H7 (cell line): ENCODE measurements around the gene CHAC1. TPM values are rescaled to one million over a fixed set of nuclear protein-coding genes. Genes with fewer than 3 reads are reported as not detected.

Source experiments
- DNase-seq: peaks from one replicate; pipeline ENCODE4 v3.0.0; 2012
- H3K27me3 ChIP-seq: 2 replicates; pipeline ENCODE4 v1.6.0; 2011; ENCODE audit warnings: mild to moderate bottlenecking, low read length; ENCODE audit not compliant: control insufficient read depth, insufficient read depth
- H3K36me3 ChIP-seq: replicated peaks from 2 replicates; pipeline ENCODE4 v1.5.1; 2011; ENCODE audit warnings: low read length; ENCODE audit not compliant: control insufficient read depth, insufficient read depth
- H3K4me3 ChIP-seq: 2 replicates; pipeline ENCODE4 v1.5.1; 2011; ENCODE audit warnings: low read depth, mild to moderate bottlenecking, control low read depth, low read length, moderate library complexity; ENCODE audit not compliant: insufficient read depth
- total RNA-seq: library from RNA; depleted of rRNA; stranded (reverse); fragments of >200 nt; shearing (Covaris generic); gene quantifications from 2 replicates; pipeline ENCODE4 v1.2.3, GENCODE V29; 2014

CHAC1 gene
- total RNA-seq, 1 experiment from 2014 or later = 39.7 TPM

DNA sequence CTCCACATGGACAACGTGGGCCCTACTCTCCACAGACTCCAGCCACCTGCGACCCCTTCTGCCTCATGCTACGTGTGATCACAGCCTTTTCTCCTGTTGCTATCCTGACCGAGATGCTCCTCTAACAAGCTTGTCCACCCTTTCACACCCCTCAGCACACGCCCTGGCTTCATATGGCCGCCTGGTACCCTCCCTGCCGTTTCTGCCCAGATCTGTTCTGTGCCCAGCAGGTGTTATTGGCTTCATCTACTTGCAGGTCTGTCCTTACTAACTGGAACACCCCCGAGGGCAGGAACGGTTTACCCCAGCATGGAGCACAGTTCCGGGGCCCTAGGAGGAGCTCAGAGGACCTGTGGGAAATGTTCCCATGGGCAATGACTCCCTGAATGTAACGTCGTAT, 9.9 kb downstream of the CHAC1 start:
- no peak for DNase-seq
- Histone ChIP-seq H3K36me3 (no peaks in the 10 kb centered on the region), H3K27me3 (no peaks in the 10 kb centered on the region), H3K4me3 (no peak overlapping the region)

DNA sequence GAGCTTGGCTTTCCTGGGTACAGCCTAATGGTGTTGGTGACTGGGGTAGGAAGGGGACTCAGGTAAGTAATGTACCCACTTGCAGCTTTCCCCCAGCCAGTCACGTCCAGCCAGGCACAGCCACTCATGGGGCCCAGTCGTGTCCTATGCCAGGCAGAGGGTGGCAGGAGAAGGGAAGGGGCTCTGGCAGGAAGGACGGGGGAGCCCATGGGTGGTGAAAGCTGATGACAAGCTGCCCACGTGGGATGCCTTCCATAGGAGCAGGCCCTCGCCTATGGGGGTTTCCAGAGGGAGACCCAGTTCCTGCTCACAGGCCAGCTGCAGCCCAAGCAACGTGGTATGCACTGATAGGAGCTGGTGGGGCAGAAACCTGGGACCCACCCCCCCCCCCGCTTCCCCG, 10.7 kb downstream of the CHAC1 start:
- no peak for DNase-seq
- Histone ChIP-seq H3K4me3 (no peak overlapping the region), H3K36me3 (no peaks in the 10 kb centered on the region), H3K27me3 (no peaks in the 10 kb centered on the region)

- H3K36me3 ChIP-seq = no peaks in the 10 kb centered on the region
- no peak for DNase-seq
- no peak overlapping the region for H3K4me3 ChIP-seq
- H3K27me3 ChIP-seq = no peaks in the 10 kb centered on the region
Observed at GRCh38 chr15:40964634-40965033, 11.4 kb downstream of the CHAC1 start.

DNA sequence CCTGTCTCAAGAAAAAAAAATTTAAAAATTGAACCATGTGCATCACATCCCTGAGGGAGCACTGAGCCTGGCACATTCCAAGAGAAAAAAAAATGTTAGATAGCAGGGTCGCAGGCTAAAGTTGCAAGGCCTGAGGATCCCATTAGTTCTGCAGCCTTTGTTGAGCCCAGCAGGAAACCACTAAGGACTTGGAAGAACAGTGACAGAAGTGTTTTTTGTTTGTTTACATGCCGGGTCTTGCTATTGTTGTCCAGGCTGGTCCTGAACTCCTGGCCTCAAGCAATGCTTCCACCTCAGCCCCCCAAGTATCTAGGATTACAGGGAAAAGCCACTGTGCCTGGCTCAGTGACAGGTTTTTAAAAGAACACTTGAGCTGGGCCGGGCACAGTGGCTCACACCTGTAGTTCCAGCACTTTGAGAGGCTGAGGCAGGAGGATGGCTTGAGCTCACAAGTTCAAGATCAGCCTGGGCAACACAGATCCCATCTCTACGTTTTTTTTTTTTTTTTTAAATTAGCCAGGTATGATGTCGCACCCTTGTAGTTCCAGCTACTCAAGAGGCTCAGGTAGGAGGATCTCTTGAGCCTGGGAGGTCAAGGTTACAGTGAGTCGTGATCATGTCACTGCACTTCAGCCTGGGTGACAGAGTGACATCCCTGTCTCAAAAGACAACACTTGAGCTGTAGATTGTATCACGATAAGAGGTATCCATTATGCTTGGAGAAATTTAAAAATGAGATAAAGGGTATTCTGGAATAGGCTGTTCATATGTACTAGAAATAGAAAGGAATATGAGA, 15.2 kb downstream of the CHAC1 start:
- no peaks in the 10 kb centered on the region for H3K36me3 ChIP-seq
- H3K27me3 ChIP-seq = no peaks in the 10 kb centered on the region
- DNase-seq = peak; percentile 61

GRCh38 chr15:40969363-40969762, 16.1 kb downstream of the CHAC1 start:
- no peak for DNase-seq
- Histone ChIP-seq H3K36me3 (no peaks in the 10 kb centered on the region), H3K4me3 (no peak overlapping the region), H3K27me3 (no peaks in the 10 kb centered on the region)

More for the DNA sequence above, 15.2 kb downstream of the CHAC1 start:
- no peak overlapping the region for H3K4me3 ChIP-seq

GRCh38 chr15:40974879-40975278, 21.6 kb downstream of the CHAC1 start:
- H3K27me3 ChIP-seq = no peaks in the 10 kb centered on the region
- DNase-seq = no peak

DNA sequence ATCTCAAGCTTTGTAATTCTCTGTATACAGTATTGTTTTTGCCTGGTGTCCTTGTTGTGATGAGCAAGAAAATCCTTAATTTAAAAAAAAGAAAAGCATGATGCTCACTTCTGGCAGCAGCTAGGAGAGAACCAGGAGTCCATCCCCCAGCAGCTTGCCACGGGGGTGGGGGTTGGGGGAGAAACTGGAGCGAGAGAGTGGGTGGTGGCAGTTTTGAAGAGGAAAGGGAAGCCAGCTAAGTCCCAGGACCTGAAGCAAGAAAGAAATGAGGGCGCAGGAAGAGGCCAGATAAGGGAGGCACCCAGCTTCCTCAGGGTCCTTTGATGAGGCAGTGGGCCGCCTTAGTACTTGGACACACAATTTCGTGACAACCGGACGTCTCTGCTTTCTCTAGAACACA, 23.5 kb downstream of the CHAC1 start:
- DNase-seq = no peak
- H3K4me3 ChIP-seq = no peak overlapping the region
- H3K27me3 ChIP-seq = no peaks in the 10 kb centered on the region
- peaks cover 15% of the 10 kb centered on the region for H3K36me3 ChIP-seq

More at GRCh38 chr15:40974879-40975278, 21.6 kb downstream of the CHAC1 start:
- Histone ChIP-seq H3K36me3 (peaks cover 7% of the 10 kb centered on the region), H3K4me3 (no peak overlapping the region)

DNA sequence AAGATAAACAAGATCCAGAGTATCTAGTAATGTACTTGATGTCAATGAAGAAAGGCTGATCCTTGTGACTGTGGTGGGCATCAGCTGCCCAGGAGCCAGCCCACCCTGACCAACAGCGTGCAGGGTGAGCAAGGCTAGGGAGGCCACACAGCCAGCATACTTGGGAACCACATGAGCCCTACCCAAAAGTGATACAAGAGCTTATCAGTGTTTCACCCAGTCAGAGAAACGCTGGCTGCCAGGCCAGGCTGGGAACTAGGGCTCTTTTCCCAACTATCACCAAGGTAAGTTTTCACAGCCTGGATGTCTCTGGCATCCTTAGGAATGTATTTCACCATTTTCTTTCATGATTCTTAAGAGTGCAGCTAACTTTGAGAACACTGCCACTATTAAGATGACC, 24.9 kb downstream of the CHAC1 start:
- no peak for DNase-seq

DNA sequence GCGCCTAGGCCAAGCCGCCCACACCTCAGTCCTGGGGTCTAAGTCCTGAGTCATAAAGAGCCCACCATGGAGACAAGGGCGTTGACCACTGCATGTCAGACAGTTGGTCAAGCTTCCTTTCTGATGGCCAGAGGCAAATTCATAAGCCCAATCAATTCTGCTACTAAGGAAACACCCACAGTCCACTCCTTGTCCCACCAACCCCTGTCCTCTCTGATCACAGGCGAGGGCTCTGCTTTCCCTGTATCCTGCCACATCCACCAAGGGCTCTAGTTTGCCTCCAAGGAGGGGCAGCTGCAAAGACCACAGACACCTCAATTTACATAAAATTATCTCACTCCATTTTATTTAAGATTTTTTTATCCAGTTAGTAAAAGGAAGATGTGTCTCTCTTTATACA, 25.3 kb downstream of the CHAC1 start:
- no peak overlapping the region for H3K4me3 ChIP-seq
- H3K27me3 ChIP-seq = no peaks in the 10 kb centered on the region
- no peak for DNase-seq
- H3K36me3 ChIP-seq = peaks cover 23% of the 10 kb centered on the region

More for the DNA sequence above, 24.9 kb downstream of the CHAC1 start:
- no peaks in the 10 kb centered on the region for H3K27me3 ChIP-seq
- peaks cover 22% of the 10 kb centered on the region for H3K36me3 ChIP-seq
- no peak overlapping the region for H3K4me3 ChIP-seq

DNA sequence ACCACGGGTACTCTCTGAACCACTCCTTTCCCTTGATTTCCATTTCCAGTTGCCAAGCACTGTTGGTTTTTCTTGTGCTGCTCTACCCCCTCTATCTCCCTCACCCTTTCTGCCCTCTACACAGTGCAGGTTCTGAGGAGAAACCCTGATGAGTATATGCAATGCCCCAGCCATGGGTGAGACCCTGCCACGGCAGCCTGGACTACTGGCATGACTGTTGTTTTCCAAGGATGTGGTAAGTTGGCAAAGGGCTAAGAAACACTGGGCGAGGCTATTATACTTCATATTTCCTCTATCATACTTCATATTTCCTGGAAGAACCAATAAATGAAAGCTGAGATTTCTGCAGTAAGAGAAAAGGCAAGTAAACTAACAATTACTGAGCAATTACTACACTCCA, 27.9 kb downstream of the CHAC1 start:
- Histone ChIP-seq H3K27me3 (no peaks in the 10 kb centered on the region), H3K36me3 (peaks cover 41% of the 10 kb centered on the region), H3K4me3 (no peak overlapping the region)
- DNase-seq = no peak

- DNase-seq = no peak
- Histone ChIP-seq H3K27me3 (no peaks in the 10 kb centered on the region), H3K4me3 (no peak overlapping the region), H3K36me3 (peaks cover 48% of the 10 kb centered on the region)
Observed at GRCh38 chr15:40982855-40983254, 29.6 kb downstream of the CHAC1 start.

GRCh38 chr15:40984406-40984805, 31.1 kb downstream of the CHAC1 start:
- no peak for DNase-seq
- Histone ChIP-seq H3K27me3 (no peaks in the 10 kb centered on the region), H3K4me3 (no peak overlapping the region), H3K36me3 (peaks cover 43% of the 10 kb centered on the region)

GRCh38 chr15:40984964-40985363, 31.7 kb downstream of the CHAC1 start:
- no peak for DNase-seq
- H3K36me3 ChIP-seq = peaks cover 41% of the 10 kb centered on the region
- H3K4me3 ChIP-seq = no peak overlapping the region
- no peaks in the 10 kb centered on the region for H3K27me3 ChIP-seq

DNA sequence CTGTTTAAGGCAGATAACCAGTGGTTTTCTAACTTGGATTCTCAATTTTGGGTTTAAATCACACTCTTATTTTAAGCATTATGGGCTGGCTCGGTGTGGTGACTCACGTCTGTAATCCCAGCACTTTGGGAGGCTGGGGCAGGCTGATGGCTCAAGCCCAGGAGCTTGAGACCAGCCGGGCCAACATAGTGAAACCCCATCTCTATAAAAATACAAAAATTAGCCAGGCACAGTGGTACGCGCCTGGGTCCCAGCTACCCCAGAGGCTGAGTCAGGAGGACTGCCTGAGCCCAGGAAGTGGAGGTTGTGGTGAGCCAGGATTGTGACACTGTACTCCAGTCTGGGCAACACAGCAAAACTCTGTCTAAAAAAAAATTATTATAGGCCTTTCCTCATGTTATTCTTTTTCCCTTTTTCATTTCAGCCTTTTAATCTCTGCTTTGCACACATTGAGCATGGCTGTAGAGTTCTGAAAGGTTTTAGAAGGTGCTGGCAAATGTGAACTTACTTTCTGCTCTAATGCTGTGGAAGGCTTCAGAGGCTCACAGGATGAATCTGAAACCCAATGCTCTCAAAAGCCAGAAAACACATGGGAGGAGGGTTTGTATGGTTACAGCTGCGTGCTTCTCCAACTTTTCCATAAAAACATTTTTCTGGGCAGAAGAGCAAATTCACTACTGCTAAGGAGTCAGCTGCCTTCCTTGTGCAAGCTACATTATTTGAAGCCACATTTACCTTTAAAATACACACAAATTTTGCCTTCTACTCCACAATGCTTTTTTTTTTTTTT, 32.5 kb downstream of the CHAC1 start:
- Histone ChIP-seq H3K27me3 (no peaks in the 10 kb centered on the region), H3K4me3 (no peak overlapping the region), H3K36me3 (peaks cover 39% of the 10 kb centered on the region)
- DNase-seq = no peak

- Histone ChIP-seq H3K27me3 (no peaks in the 10 kb centered on the region), H3K36me3 (peaks cover 33% of the 10 kb centered on the region), H3K4me3 (no peak overlapping the region)
- no peak for DNase-seq
Observed at GRCh38 chr15:40986820-40987219, 33.5 kb downstream of the CHAC1 start.
